ENCODE data around the gene NOS3.
A peak's percentile ranks its signal among the peaks of the same experiment; 100 is the strongest.

NOS3 gene

DNA sequence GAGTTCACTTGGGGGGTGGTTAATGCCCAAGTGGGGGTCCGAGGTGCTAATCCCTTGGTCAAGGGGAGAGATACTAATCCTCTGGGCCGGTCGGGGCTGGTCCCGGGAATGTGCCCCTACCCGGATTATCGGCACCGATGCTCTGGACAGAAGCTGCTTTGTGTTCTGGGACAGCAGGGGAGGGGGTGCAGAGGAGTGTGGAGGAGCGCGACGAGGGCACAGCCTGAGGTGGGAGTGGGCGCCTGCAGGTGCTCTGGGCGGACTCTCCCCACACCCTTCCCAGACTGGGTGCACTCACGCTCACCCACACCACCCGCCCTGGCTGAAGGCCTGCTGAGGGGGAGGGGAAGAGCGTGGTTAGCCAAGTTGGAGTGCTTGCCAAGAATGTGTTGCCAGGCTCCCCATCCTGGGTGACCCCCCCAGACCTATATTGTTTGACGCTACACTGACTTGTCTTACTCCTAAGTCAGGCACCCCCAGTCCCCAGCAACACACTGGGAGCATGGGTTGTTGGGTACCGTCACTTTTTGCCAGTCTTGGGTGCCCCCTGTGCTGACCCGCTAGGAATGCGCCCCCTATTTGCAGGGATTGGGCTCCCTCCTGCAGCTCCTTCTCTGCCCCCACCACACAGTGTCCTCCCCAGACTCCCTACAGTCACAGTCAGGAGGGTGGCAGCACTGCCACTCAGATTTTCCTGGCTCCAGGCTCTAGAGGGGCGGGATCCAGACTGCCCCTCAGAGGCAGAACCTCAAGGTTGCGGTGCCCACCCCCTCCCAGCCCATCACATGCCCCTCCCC, 69.8 kb downstream of the NOS3 start:
- no peak for DNase-seq

DNA sequence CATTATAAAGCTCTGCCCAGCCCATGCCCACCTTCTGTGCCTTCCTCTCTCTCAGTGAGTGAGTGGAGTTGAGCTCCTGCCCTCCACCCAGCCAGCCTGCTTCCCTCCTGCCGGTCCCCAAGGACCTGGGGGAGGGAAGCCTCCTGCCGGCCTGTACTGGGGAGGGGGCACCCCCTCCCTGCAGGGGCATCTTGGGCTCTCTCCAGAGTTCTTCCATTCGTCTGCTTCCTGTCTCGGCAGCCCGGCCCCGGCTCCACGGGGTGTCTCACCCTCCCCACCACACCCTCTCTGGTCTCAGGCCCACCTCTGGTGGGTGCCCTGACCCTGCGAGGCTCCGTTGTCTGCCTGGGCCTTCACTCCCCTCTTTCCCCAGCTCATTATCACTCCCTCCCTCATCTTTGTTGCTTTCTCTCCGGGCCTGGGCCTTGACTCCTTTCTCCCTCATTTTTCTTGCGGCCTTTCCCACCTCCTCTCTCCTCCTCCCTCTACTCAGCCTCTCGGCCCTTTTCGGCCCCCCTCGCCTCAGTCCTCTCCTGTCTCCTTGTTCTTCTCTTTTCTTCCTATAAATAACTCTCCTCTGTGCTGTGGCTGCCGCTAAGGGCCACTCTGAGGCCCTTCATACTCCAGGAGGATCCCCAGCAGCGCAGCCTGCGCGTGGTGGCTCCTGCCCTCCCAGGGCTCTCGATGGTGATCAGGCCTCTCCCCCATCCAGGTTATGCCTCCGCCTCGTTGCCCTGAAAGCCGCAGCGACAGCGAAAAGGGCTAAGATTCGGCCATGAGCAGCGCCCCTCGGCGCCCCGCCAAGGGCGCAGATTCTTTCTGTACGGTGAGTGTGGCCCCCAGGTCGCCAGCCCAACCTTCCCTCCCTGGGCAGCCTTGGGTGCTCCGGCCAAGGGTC, 70.6 kb downstream of the NOS3 start:
- no peak for DNase-seq

DNA sequence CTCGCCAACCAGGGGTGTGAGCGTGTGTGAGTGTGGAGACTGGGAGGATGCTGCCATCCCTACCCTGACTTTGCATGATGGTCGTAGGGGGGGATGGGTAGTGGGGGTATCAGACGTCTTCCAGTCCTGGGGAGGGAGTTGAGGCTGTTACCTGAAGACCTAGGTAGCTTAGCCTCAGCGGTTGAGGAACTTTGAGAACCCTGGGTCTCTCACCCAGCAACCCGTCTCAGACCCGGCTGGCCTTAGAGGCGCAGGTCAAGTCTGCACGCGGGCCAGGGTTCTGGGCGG, 71.2 kb downstream of the NOS3 start:
- no peak for DNase-seq

DNA sequence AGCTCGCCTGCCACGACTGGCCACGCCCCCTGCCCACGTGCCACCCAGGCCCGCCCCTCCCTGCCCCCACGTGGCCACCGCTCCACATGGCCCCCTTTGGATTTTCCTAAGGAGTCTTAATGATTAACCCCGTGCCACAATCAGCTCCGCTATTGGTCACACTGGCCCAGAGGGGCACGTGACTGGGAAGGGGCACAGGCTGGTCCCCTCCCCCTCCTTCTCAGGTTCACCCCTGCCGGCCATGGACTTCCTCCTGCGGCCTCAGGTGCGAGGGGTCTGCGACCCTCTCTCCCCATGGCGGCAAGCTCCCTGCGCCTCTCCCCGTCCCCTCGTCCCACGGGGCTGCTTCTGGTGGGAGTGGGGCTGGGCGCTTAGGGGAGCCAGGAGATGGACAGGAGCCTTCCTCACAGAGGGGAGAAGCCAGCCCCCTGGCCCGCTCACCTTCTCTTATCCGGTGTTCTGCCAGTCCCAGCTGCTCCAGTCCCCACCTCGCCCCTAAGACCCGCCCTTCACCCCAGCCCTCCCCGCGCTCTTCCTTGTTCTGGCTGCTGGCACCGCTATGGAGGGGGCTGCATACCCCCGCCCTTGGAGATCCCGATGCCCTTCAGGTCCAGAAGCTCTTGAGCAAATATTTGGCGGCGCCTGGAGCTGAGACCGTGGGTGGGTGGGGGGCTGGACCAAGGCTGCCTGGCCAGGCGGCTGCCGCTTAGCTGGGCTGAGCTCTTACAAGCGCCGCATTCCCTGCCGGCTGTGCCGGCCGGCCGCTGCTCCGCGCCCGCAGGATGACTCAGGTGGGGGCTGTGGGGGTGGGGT, 71.8 kb downstream of the NOS3 start:
- peak; percentile 21 for DNase-seq

DNA sequence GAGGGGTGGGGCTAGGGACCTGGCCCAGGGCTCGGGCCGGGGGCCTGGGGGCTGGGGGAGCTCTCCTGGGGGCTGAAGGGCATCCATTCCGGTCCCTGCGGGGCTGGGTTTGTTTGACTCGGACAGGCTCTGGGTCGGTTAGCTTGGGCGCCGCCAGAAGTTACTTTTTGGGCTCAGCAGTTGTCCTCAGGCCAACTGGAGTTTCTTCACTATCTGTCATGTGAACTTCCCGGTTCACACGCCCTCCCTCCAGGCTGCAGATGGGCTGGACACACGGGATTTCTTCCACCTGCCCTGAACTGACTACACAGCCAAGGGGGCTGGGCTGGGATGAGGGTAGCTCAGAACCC, 72.4 kb downstream of the NOS3 start:
- no peak for DNase-seq

Measured in NCI-H2227 treated with DMSO at 0.1 percent for 48 hours (cell line).